NK-92 (cell line): Measurements from ENCODE around the gene RTF2.

Source experiments
- DNase-seq: peaks from one replicate; lab custom pipeline; 2025; ENCODE audit not compliant: unreplicated experiment; lab: John Stamatoyannopoulos, UW

RTF2 gene

DNA sequence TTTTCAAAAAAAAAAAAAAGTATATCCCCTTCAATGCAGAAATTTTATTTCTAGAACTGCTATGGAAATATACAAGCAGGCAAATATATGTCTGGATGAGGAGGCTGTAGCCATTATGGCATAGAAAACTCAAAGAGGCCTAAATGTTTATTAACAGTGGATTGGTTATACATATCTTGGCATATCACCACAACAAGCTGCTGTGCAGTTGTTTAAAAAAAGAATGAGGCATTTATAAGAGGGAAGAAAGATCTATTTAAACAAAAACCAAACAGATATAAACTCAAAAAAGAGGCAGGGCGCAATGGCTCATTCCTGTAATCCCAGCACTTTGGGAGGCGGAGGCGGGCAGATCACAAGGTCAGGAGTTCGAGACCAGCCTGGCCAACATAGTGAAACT lies 30.1 kb upstream of the RTF2 start:
- DNase-seq = no peak

DNA sequence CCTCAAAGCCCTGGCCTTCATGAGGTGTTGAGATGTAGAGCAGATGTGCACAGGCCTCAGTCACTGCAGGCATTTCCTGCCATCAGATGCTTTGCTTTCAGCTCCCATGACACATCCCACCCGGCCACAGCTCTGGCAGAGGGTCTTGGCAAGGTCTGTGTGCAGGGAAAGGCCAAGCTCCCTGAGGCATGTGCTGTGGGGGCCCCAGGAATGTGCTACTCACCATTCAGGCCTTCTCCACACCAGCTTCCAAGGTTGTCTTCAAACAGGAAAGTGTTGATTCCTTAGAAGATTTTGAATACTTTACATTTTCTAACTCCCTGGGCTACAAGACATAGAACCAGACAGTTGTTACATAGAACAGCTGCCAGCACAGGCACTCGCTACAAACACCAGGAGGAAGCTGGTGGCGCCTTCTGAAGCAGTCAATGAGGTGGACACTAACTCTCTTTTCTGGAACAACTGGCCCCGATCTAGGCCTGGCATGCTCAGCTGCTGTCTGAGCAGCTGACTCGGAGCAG lies 28.6 kb upstream of the RTF2 start:
- no peak for DNase-seq

DNA sequence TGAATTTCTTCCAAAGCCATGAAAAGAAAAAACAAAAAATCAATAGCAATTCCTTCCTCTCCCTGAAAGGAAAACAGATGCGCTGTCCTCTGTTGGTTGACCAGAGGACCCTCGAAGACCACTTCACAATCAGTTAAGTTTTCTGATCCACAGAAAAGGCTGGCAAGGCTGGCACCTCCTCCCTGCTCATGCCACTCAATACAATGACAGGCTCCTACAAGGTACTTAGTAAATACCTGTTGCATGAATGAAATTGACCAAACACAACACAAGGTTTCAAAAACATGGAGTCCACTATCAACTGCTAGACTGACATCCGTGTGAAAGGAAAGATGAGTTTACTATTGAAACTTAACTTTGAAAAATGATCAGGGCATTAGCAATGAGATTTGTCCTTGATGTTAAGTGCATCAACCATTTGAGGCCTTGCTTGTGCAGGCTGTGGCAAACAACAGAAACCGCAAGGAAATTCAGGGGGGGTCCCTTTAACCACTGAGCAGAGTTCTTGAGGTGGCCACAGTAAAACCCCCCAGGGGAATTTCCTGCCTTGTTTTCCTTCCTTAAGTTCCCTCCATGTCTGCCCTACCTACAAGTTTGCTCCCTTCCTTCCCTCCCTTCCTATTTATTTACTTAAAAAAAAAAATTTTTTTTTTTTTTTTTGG lies 27.9 kb upstream of the RTF2 start:
- DNase-seq = no peak

GRCh38 chr20:56442389-56443365 lies 25.8 kb upstream of the RTF2 start:
- DNase-seq = no peak

DNA sequence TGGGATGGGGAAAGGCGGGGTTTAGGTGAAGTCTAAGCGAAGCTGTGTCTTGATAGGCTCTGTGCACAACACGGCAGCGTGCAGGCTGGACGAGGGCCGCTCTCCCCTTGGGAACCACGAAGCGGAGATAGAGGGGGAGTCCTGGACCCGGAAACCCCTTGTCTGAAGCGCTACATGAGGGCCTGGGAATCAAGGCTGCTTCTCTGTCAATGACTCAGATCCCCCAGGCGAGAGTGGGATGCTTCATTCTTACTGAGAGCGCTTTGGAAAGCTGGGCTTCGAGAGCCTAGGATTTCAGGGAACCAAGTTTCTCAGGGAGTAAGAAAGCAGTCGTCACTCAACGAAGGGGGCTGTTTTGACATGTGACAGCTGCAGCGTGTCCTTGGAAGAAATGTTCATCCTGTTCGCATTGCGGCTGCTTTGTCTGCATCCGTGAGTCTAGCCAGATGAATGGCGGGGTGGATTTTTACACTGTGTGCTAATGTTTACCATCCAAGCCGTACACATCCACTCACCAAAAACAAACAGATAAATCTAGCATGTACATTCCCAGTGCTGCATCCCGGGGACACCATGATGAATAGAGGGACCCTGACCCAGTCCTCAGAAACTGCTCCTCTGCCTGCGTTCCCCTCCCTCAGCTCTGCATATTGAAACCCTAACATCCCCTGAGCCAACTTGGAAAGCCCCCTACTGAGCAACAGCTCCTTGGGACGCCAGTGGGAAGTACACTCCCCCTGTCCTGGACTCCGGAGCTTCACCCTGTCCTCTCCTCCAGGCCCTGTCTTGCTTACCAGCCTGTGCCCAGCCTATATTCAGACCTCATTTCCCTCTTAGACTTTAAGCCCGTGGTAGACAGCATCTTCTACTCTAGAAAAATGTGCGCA lies 24.5 kb upstream of the RTF2 start:
- DNase-seq = no peak

GRCh38 chr20:56445130-56445529 lies 23.3 kb upstream of the RTF2 start:
- DNase-seq = no peak

DNA sequence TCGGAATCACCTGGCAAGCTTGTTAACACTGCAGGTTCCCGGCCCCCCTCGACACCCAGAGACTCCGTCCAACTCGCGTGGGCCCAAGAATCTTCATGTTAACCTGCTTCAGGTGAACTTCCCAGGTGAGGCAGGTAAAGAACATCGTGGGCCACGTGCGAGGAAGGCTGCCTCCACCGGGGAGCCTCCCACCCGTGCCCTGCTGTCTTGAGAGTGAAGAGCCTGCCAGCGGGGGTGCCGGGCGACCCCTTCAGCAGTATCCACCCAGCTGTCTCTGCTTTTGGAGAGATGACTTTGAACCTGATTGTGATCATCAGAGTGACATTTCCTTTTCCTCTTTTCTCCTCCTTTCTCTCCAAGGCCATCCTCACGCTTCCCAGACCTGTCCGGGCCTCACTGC lies 22.9 kb upstream of the RTF2 start:
- DNase-seq = no peak

DNA sequence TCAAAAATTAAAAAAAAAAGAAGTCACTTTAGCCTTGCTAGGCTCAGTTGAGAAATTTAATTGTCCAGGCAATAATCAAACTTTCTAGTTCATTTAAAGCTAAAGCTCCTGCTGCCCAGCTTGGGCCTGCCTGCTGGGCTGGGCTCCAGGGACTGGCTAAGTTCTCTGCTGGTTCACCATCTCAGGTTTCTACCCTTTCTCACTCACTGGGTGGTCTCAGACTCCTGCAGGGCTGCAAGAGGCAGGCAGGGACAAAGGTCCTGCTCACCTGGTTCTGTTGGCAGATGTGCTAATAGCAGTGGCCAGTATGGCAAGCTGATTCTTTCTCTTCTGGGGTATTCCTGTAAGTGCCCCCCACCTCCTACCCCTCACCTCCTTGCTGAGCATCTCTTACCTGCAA lies 21.2 kb upstream of the RTF2 start:
- DNase-seq = no peak

- DNase-seq = no peak
Measured at GRCh38 chr20:56449459-56449858, 19.0 kb upstream of the RTF2 start.

GRCh38 chr20:56451056-56451765 lies 17.2 kb upstream of the RTF2 start:
- no peak for DNase-seq

- no peak for DNase-seq
Measured at GRCh38 chr20:56453352-56453751, 15.1 kb upstream of the RTF2 start.

- no peak for DNase-seq
Measured at GRCh38 chr20:56454754-56455153, 13.7 kb upstream of the RTF2 start.

- no peak for DNase-seq
Measured at GRCh38 chr20:56458206-56458821, 10.1 kb upstream of the RTF2 start.

DNA sequence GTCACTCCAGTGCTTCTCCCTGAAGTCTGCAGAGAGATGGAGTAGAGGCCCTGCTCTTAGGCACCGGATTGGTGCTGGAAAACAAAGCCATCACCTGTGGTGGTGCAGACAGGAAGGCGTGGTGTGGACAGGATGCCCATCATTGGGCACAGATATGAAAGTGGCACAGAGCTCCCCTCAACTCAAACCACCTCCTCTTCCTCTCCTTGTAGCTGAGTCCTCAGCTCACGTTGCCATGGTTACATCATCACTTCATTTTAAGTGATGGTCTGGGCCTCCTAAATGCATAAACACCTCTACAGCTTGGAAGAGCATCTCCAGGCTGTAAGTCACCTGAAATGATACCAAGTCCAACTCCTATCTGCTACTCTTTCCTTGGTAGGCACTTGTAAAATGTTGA lies 8.0 kb upstream of the RTF2 start:
- no peak for DNase-seq

- DNase-seq = no peak
Measured at GRCh38 chr20:56461576-56461975, 6.9 kb upstream of the RTF2 start.

- no peak for DNase-seq
Measured at GRCh38 chr20:56463428-56463827, 5.0 kb upstream of the RTF2 start.

GRCh38 chr20:56465997-56466396 lies 2.4 kb upstream of the RTF2 start:
- no peak for DNase-seq

DNA sequence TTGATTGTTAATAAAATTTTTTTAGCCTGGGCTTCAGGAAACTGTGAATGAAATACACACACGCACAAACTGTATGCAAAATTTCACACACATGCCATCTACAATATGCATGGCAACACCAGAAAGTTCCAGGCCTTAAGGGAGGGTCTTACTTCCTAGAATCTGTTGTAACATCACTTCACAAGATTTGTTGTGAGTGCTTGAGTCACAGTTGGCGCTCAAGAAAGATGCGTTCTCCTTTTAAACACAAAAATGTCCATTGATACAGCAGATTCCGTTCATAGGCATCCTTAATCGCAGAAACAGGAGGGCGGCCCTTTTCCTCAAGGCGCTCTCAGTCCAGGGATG lies 485 bp upstream of the RTF2 start:
- DNase-seq = no peak

DNA sequence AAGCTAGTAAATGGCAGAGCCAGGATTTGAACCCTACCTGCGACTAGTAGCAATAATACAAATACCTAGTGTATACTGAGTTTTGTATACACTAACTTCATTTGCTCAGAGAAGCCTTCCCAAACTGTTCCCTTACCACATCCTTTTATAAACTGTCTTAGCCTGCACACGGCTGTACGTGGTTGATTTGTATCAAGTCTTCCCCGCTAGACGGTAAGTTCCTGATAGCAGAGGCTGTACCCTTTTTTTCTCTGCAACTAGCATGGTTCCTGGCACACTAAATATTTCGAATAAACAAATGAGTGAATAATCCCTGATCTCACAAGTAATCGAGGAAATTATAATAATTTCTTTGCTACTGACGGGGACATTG lies 636 bp downstream of the RTF2 start:
- no peak for DNase-seq

GRCh38 chr20:56483970-56484369 lies 15.5 kb downstream of the RTF2 start:
- DNase-seq = no peak
